MCF 10A (cell line): Measurements from ENCODE around the gene TCEA2. TPM values are rescaled to one million over a fixed set of nuclear protein-coding genes. Genes with fewer than 3 reads are reported as not detected.
"Not testable (repeated sequence)": the region's sequence is repeated elsewhere in the genome, so short reads cannot be mapped to it uniquely, and the experiment has no call there.

ENCODE experiments used
- BruUV-seq: library from RNA; stranded (reverse); fragments of 400-500 nt; replicated peaks from 2 replicates; lab custom pipeline; 2021; lab: Mats Ljungman, UMichigan
- CTCF ChIA-PET: fragments of 300-600 bp; sonication (Branson Sonifier 250); formaldehyde crosslinking; extraction: SDS; loops from one replicate; lab custom pipeline; 2021; ENCODE audit warnings: antibody characterized with exemption, inconsistent platforms; lab: Yijun Ruan, JAX
- POLR2A ChIA-PET: fragments of 300-600, 350-650 bp; sonication (Branson Sonifier 250); formaldehyde crosslinking; extraction: SDS; loops from one replicate; lab custom pipeline; 2020; ENCODE audit warnings: antibody characterized with exemption, inconsistent platforms; lab: Yijun Ruan, JAX
- DNase-seq: peaks from one replicate; pipeline ENCODE4 v3.0.0-alpha.2; 2018; ENCODE audit not compliant: unreplicated experiment
- H3K27ac Mint-ChIP-seq: one replicate; pipeline ENCODE4 v1.8.0; 2022; ENCODE audit warnings: mild to moderate bottlenecking, low read depth, mixed read lengths; ENCODE audit not compliant: unreplicated experiment
- H3K27me3 Mint-ChIP-seq: one replicate; pipeline ENCODE4 v1.8.0; 2022; ENCODE audit warnings: mixed read lengths; ENCODE audit not compliant: insufficient read depth, unreplicated experiment
- H3K36me3 Mint-ChIP-seq: one replicate; pipeline ENCODE4 v1.8.0; 2022; ENCODE audit warnings: mild to moderate bottlenecking, moderate library complexity, mixed read lengths; ENCODE audit not compliant: insufficient read depth, unreplicated experiment
- H3K4me1 Mint-ChIP-seq: one replicate; pipeline ENCODE4 v1.8.0; 2022; ENCODE audit warnings: mixed read lengths; ENCODE audit not compliant: insufficient read depth, unreplicated experiment
- H3K4me3 Mint-ChIP-seq: one replicate; pipeline ENCODE4 v1.8.0; 2022; ENCODE audit warnings: mild to moderate bottlenecking, moderate library complexity, mixed read lengths; ENCODE audit not compliant: unreplicated experiment
- H3K9me3 Mint-ChIP-seq: one replicate; pipeline ENCODE4 v1.8.0; 2022; ENCODE audit warnings: mixed read lengths; ENCODE audit not compliant: unreplicated experiment
- intact Hi-C: fragments of 100-400 bp; cut with micrococcal nuclease; formaldehyde crosslinking; loops from 2 replicates; pipeline ENCODE4 v1.14.1; 2022
- total RNA-seq: library from RNA; stranded (reverse); gene quantifications from 2 replicates; pipeline ENCODE4 v1.2.3, GENCODE V29; 2022
- TF ChIP-seq, protein P1 (sequence below): fragments of 200-600 bp; IDR thresholded peaks from one replicate; pipeline ENCODE4 v1.8.0; 2022; ENCODE audit warnings: antibody characterized with exemption, mild to moderate bottlenecking; ENCODE audit not compliant: unreplicated experiment

Gene TCEA2
- total RNA-seq, 1 experiment from 2014 or later: 30.8 TPM

- peaks cover 12% of the 10 kb centered on the region for H3K27me3 Mint-ChIP-seq
- peak within 1 kb of the TSS; percentile 69 for H3K4me3 Mint-ChIP-seq
- H3K9me3 Mint-ChIP-seq: no peaks in the 10 kb centered on the region
- CTCF ChIA-PET: interaction anchor here (0.6 to 8.9 kb wide), 22 partner anchors 10 to 173 kb away, joined by 3 to 93 read pairs (median 3); partner anchors contain the start of gene SAMD10
- peaks cover 7% of the 10 kb centered on the region for H3K4me1 Mint-ChIP-seq
- no peak within 1 kb of the TSS for H3K27ac Mint-ChIP-seq
- no TSS peak for BruUV-seq
- H3K36me3 Mint-ChIP-seq: peaks cover 6% of the 10 kb centered on the region
- intact Hi-C loops: loop anchor here (1.0 kb wide), 1 partner anchor 36 kb away; no protein-coding TSS in a partner anchor
- TF ChIP-seq, protein P1, sequence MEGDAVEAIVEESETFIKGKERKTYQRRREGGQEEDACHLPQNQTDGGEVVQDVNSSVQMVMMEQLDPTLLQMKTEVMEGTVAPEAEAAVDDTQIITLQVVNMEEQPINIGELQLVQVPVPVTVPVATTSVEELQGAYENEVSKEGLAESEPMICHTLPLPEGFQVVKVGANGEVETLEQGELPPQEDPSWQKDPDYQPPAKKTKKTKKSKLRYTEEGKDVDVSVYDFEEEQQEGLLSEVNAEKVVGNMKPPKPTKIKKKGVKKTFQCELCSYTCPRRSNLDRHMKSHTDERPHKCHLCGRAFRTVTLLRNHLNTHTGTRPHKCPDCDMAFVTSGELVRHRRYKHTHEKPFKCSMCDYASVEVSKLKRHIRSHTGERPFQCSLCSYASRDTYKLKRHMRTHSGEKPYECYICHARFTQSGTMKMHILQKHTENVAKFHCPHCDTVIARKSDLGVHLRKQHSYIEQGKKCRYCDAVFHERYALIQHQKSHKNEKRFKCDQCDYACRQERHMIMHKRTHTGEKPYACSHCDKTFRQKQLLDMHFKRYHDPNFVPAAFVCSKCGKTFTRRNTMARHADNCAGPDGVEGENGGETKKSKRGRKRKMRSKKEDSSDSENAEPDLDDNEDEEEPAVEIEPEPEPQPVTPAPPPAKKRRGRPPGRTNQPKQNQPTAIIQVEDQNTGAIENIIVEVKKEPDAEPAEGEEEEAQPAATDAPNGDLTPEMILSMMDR: no peak
- POLR2A ChIA-PET: interaction anchor here (0.7 to 1.8 kb wide), 7 partner anchors 14 to 219 kb away, joined by 3 to 9 read pairs (median 4); partner anchors contain the start of genes PRPF6 and TPD52L2
- no peak for DNase-seq
Measured at GRCh38 chr20:64083804-64084684, 21.0 kb downstream of the TCEA2 start, which contains the start of gene LKAAEAR1. Gene LKAAEAR1, minus strand, starts transcription at chr20:64084398. Its CDS starts 179 bp downstream, at chr20:64084219.

DNA sequence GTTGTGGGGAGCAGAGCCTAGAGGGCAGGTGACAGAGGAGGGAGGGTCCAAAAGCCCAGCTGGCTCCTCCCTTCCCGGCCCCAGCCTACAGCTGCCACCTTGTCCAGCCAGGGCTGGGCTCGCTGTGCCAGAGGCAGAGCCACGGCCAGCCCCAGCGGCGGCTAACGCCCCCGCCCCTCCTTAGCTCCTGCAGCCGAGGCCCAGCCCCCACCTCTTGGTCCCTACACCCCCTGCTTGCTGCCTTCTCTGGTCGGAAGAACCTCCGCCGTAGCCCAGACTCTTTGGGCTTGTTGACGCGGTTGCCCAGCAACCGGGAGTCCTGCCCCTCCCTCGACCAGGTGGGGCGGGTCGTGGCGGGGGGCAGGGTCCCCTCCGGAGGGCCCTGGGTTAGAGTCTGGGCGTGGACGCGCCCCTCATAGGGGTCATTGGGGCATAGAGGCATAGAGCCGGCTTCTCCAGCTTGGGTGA, 21.7 kb downstream of the TCEA2 start:
- DNase-seq: no peak
- H3K4me1 Mint-ChIP-seq: peaks cover 5% of the 10 kb centered on the region
- H3K9me3 Mint-ChIP-seq: no peaks in the 10 kb centered on the region
- no peak overlapping the region for H3K27ac Mint-ChIP-seq
- peak overlapping the region; percentile 69 for H3K4me3 Mint-ChIP-seq
- ChIA-PET POLR2A (interaction anchor here (1.3 to 1.8 kb wide), 2 partner anchors 35 to 46 kb away, joined by 5 to 9 read pairs; no protein-coding TSS in a partner anchor), CTCF (interaction anchor here (0.6 to 8.9 kb wide), 11 partner anchors 13 to 562 kb away, joined by 3 to 93 read pairs (median 4); partner anchors contain the start of gene SAMD10)
- no TSS peak for BruUV-seq
- peaks cover 6% of the 10 kb centered on the region for H3K36me3 Mint-ChIP-seq
- intact Hi-C loops: no loop called here
- TF ChIP-seq, protein P1: no peak
- peaks cover 18% of the 10 kb centered on the region for H3K27me3 Mint-ChIP-seq

DNA sequence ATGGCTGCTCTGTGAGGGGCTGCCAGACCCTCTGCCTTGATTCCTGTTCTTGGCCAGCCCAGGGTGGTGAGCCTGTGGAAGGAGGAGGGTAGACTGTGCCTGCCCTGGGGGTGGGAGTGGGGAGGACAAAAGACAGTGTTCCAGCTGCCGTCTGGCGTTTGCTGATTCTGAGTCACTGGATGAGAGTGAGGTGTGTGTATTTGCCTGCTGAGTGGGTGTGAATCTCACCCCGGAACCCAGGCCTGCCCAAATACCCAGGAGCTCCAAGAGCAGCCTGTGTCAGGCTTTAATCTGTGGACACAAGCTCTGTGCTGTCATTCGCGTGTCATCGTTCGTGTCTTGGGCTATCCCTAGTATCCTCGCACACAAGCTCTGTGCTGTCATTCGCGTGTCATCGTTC, 23.8 kb downstream of the TCEA2 start:
- Mint-ChIP-seq H3K36me3 (peaks cover 6% of the 10 kb centered on the region), H3K4me1 (peaks cover 5% of the 10 kb centered on the region), H3K4me3 (no peak overlapping the region), H3K27ac (no peak overlapping the region), H3K9me3 (no peaks in the 10 kb centered on the region), H3K27me3 (peaks cover 25% of the 10 kb centered on the region)
- peak; percentile 37 for DNase-seq
- intact Hi-C loops: no loop called here
- ChIA-PET CTCF (interaction anchor here (1.2 to 8.9 kb wide), 3 partner anchors 17 to 48 kb away, joined by 3 to 93 read pairs (median 11); no protein-coding TSS in a partner anchor), POLR2A (interaction anchor here (0.6 to 1.0 kb wide), 7 partner anchors 24 to 831 kb away, joined by 3 to 4 read pairs (median 3); partner anchors contain the start of genes PPDPF and TCEA2)
- TF ChIP-seq, protein P1: no peak
- no TSS peak for BruUV-seq

GRCh38 chr20:64087226-64087825, 24.3 kb downstream of the TCEA2 start:
- H3K4me3 Mint-ChIP-seq, H3K27ac Mint-ChIP-seq, BruUV-seq, H3K4me1 Mint-ChIP-seq, intact Hi-C loops, H3K9me3 Mint-ChIP-seq, H3K36me3 Mint-ChIP-seq, DNase-seq: not testable (repeated sequence)
- POLR2A ChIA-PET: interaction anchor here (0.7 to 0.8 kb wide), 2 partner anchors 34 to 832 kb away, joined by 3 read pairs; no protein-coding TSS in a partner anchor
- peaks cover 25% of the 10 kb centered on the region for H3K27me3 Mint-ChIP-seq
- CTCF ChIA-PET: interaction anchor here (8.9 kb wide), 1 partner anchor 33 kb away, joined by 93 read pairs; no protein-coding TSS in a partner anchor

DNA sequence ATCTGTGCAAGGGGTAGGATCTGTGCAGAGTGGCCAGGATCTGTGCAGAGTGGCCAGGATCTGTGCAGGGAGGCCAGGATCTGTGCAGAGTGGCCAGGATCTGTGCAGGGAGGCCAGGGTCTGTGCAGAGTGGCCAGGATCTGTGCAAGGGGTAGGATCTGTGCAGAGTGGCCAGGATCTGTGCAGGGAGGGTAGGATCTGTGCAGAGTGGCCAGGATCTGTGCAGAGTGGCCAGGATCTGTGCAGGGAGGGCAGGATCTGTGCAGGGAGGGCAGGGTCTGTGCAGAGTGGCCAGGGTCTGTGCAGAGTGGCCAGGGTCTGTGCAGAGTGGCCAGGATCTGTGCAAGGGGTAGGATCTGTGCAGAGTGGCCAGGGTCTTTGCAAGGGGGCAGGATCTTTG, 25.6 kb downstream of the TCEA2 start:
- POLR2A ChIA-PET, intact Hi-C loops: not testable (repeated sequence)

More for the DNA sequence above, 25.6 kb downstream of the TCEA2 start:
- H3K27ac Mint-ChIP-seq, DNase-seq, BruUV-seq, CTCF ChIA-PET, H3K4me1 Mint-ChIP-seq, H3K9me3 Mint-ChIP-seq, H3K4me3 Mint-ChIP-seq, H3K36me3 Mint-ChIP-seq: not testable (repeated sequence)
- H3K27me3 Mint-ChIP-seq: peaks cover 25% of the 10 kb centered on the region
